Measurements from ENCODE around the gene NOL9. TPM values are rescaled to one million over a fixed set of nuclear protein-coding genes. Genes with fewer than 3 reads are reported as not detected.

Gene NOL9
- total and polyA plus RNA-seq, 9 of the 15 experiments (the other 6 are each of a cell fraction or from before 2014, with no cell fraction given) = 5.6 to 76.5 (median 47.3) TPM

GRCh38 chr1:6602669-6603237, 48.4 kb upstream of the NOL9 start, which contains the start of gene KLHL21 (continued):
- no peak for TF ChIP-seq MGA (IDR thresholded peaks at IDR 0.05)
- TF ChIP-seq MEF2A (IDR thresholded peaks at IDR 0.05; ENCODE audit: control insufficient read depth, low read depth, low read length) = no peak
- no peak for TF ChIP-seq CHD4 (IDR thresholded peaks at IDR 0.05; ENCODE audit: insufficient read depth, insufficient replicate concordance, low read depth, low read length, poor library complexity, severe bottlenecking)
- no peak for TF ChIP-seq ZNF699 (CRISPR knock-in tag; IDR thresholded peaks at IDR 0.05; ENCODE audit: insufficient replicate concordance)
- 0 out of 2 replicates have a peak, but pooled peaks have one; percentile 60 for TF ChIP-seq HMGXB4 (CRISPR knock-in tag; IDR thresholded peaks at IDR 0.05)
- no peak for TF ChIP-seq ZNF740 (CRISPR knock-in tag; IDR thresholded peaks at IDR 0.05)
- no peak for TF ChIP-seq ZNF740 (tag; IDR thresholded peaks at IDR 0.05)
- TF ChIP-seq CHD1 (IDR thresholded peaks at IDR 0.05; ENCODE audit: low read length) = no peak
- TF ChIP-seq ZBTB49 (CRISPR knock-in tag; IDR thresholded peaks at IDR 0.05; ENCODE audit: borderline replicate concordance) = no peak
